GM21723 (cell line): ENCODE data around the gene CLCN5.

Experiments used
- ATAC-seq: cut with Tn5 transposase; IDR thresholded peaks from one replicate; pipeline ENCODE4 v1.9.1; 2021; ENCODE audit warnings: mild to moderate bottlenecking, moderate library complexity; ENCODE audit not compliant: unreplicated experiment

CLCN5 gene

GRCh38 chrX:49922291-49923241 lies at the start of gene CLCN5:
Gene CLCN5 (plus strand): TSS chrX:49922596. CDS start chrX:49925299, 2,703 bp downstream.
- ATAC-seq: peak; percentile 97

GRCh38 chrX:49876750-49877149 lies 45.6 kb upstream of the CLCN5 start:
- no peak for ATAC-seq

GRCh38 chrX:49877397-49878101 lies 44.8 kb upstream of the CLCN5 start:
- ATAC-seq: no peak

GRCh38 chrX:49878128-49878833 lies 44.1 kb upstream of the CLCN5 start:
- peak; percentile 6 for ATAC-seq

- ATAC-seq: peak; percentile 81
These were observed 43.4 kb upstream of the CLCN5 start, which contains the start of gene USP27X for GRCh38 chrX:49878834-49879655. Gene USP27X (plus strand): TSS chrX:49879484. CDS start chrX:49880308, 824 bp downstream.

- peak; percentile 24 for ATAC-seq
These were observed 42.6 kb upstream of the CLCN5 start for GRCh38 chrX:49879656-49880277.

- ATAC-seq: no peak
These were observed 41.7 kb upstream of the CLCN5 start for GRCh38 chrX:49880668-49881067.

- ATAC-seq: peak; percentile 45
These were observed 38.0 kb upstream of the CLCN5 start for GRCh38 chrX:49884290-49884862.

GRCh38 chrX:49892542-49892941 lies 29.9 kb upstream of the CLCN5 start:
- no peak for ATAC-seq

- ATAC-seq: no peak
These were observed 25.4 kb upstream of the CLCN5 start for GRCh38 chrX:49896951-49897350.

GRCh38 chrX:49901048-49901447 lies 21.3 kb upstream of the CLCN5 start:
- ATAC-seq: no peak

GRCh38 chrX:49910344-49910743 lies 12.1 kb upstream of the CLCN5 start:
- ATAC-seq: peak; percentile 84

- ATAC-seq: no peak
These were observed 10.3 kb upstream of the CLCN5 start for GRCh38 chrX:49912086-49912485.

GRCh38 chrX:49912861-49913260 lies 9.5 kb upstream of the CLCN5 start:
- ATAC-seq: no peak

- peak; percentile 80 for ATAC-seq
These were observed 6.8 kb upstream of the CLCN5 start for GRCh38 chrX:49915361-49916222.

- no peak for ATAC-seq
These were observed 2.8 kb upstream of the CLCN5 start for GRCh38 chrX:49919617-49920016.

GRCh38 chrX:49921109-49921508 lies 1.3 kb upstream of the CLCN5 start:
- ATAC-seq: no peak

- no peak for ATAC-seq
These were observed 2.8 kb downstream of the CLCN5 start for GRCh38 chrX:49925176-49925575.

GRCh38 chrX:49930039-49930438 lies 7.6 kb downstream of the CLCN5 start:
- ATAC-seq: no peak
